Measurements from ENCODE around the gene OVOL1.

GRCh38 chr11:65798882-65799281 lies 12.0 kb downstream of the OVOL1 start:
- TF ChIP-seq, protein P1, sequence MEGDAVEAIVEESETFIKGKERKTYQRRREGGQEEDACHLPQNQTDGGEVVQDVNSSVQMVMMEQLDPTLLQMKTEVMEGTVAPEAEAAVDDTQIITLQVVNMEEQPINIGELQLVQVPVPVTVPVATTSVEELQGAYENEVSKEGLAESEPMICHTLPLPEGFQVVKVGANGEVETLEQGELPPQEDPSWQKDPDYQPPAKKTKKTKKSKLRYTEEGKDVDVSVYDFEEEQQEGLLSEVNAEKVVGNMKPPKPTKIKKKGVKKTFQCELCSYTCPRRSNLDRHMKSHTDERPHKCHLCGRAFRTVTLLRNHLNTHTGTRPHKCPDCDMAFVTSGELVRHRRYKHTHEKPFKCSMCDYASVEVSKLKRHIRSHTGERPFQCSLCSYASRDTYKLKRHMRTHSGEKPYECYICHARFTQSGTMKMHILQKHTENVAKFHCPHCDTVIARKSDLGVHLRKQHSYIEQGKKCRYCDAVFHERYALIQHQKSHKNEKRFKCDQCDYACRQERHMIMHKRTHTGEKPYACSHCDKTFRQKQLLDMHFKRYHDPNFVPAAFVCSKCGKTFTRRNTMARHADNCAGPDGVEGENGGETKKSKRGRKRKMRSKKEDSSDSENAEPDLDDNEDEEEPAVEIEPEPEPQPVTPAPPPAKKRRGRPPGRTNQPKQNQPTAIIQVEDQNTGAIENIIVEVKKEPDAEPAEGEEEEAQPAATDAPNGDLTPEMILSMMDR (IDR thresholded peaks at IDR 0.05 in 8 of 11, conservative IDR thresholded peaks at IDR 0.05 in 3 of 11): no peak
- TF ChIP-seq POLR2A (IDR thresholded peaks at IDR 0.05): no peak
